HG02870 (cell line): ENCODE measurements around the gene FADS1.

Experiments used
- ATAC-seq: cut with Tn5 transposase; IDR thresholded peaks from one replicate; pipeline ENCODE4 v1.9.1; 2021; ENCODE audit warnings: mild to moderate bottlenecking, moderate library complexity; ENCODE audit not compliant: unreplicated experiment

The FADS1 gene

GRCh38 chr11:61778920-61779650 lies 37.7 kb downstream of the FADS1 start:
- no peak for ATAC-seq

DNA sequence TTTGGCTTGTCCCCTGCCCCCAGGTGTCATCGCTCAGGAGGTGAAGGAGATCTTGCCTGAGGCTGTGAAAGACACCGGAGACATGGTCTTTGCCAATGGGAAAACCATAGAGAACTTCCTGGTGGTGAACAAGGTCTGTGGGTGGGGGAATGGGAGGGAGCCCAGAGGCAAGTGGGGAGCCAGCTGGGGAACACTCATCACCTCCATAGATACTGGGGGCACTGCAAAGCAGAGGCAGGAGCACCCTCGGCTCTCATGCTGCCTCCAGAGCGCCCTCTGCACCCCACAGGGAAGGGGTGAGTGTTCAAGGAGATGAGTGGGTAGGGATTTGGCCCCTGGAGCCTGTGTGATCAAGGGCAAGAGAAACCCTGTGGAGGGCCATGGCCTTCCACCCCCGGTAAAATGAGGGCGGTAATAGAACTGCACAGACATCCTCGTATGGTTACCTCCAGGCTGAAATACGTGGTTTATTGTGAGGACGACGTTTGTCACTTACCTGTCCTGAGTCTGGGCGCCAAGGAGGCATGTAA lies 38.4 kb downstream of the FADS1 start:
- no peak for ATAC-seq

- no peak for ATAC-seq
These were observed 39.3 kb downstream of the FADS1 start for GRCh38 chr11:61777234-61778090.

DNA sequence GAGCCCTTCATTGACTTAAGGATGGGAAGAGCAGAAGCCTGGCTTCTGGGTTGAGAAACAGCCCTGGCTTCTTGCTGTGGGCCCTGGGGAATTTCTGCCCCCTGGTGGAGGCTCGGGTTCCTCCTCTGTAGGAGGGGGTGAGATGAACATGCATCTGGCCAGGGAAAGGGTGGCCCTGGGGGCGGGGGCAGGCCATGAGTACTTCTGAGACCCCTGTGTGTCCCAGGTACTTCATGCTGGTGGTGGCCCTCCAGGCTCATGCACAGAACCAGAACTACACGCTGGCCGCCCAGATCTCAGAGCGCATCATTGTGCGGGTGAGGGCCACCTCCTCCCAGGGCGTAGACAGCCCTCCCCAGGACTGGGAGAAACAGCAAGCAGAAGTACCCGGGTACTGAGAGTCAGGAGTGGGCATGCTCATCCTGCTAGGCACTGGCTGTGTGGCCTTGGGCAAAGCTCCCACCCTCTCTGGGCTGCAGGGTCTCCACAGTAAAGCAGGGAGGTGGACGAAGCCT lies 40.2 kb downstream of the FADS1 start:
- no peak for ATAC-seq

GRCh38 chr11:61775606-61776554 lies 40.9 kb downstream of the FADS1 start:
- ATAC-seq: no peak

GRCh38 chr11:61775106-61775505 lies 41.7 kb downstream of the FADS1 start:
- no peak for ATAC-seq

GRCh38 chr11:61774411-61774810 lies 42.4 kb downstream of the FADS1 start:
- no peak for ATAC-seq

GRCh38 chr11:61773809-61774208 lies 43.0 kb downstream of the FADS1 start:
- ATAC-seq: no peak

- no peak for ATAC-seq
These were observed 43.4 kb downstream of the FADS1 start for GRCh38 chr11:61773356-61773755.

DNA sequence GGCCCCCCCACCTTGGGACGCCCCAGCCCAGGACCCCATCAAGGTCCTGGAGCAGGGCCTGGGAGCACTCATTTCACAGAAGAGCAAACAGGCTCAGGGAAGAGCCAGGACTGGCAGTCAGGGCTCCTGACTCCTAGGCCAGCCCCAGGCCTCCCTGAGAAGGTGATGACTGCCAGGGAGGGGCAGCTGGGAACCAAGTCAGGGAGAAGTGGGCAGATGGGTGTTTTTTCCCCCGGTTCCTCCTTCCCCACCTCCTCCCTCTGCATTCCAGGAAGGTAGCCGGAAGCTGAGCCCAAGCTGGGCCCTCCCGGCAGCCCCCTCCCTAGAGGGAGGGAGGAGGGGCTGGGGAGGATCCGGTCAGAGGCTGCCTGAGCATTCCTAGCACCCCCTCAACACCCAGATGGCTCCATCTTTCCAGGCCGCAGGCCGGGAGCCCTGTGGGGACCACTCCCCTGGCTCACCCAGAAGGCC lies 44.8 kb downstream of the FADS1 start:
- ATAC-seq: no peak

- ATAC-seq: no peak
These were observed 45.5 kb downstream of the FADS1 start for GRCh38 chr11:61771195-61771894.

DNA sequence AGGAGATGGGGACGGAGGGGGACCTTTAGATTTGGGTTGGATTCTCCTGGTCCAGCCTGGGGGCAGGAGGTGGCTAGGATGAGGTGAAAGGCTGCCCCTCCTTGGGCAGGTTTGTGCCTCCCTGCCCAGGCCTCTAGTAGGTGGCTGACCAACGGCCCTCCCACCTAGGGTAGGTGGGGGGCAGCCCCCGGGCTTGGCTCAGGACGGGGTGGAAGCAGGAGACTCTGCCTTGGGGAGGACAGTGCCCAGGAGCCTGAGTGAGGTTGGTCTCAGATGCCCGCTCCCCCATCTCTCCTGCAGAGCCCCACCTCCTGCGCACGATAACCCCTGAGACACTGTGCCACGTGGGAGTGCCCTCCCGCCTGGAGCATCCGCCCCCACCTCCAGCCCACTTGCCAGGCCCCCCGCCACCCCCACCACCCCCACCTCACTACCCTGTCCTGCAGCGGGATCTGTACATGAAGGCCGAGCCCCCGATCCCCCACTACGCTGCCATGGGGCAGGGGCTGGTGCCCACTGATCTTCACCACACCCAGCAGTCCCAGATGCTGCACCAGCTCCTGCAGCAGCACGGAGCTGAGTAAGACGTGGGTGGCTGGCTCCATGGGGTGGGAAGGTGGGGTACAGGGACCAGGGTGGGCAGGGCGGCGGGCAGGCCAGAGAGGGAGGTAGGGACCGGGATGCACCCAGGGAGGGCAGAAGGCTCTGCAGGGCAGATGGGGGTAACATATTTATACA lies 46.7 kb downstream of the FADS1 start:
- no peak for ATAC-seq

DNA sequence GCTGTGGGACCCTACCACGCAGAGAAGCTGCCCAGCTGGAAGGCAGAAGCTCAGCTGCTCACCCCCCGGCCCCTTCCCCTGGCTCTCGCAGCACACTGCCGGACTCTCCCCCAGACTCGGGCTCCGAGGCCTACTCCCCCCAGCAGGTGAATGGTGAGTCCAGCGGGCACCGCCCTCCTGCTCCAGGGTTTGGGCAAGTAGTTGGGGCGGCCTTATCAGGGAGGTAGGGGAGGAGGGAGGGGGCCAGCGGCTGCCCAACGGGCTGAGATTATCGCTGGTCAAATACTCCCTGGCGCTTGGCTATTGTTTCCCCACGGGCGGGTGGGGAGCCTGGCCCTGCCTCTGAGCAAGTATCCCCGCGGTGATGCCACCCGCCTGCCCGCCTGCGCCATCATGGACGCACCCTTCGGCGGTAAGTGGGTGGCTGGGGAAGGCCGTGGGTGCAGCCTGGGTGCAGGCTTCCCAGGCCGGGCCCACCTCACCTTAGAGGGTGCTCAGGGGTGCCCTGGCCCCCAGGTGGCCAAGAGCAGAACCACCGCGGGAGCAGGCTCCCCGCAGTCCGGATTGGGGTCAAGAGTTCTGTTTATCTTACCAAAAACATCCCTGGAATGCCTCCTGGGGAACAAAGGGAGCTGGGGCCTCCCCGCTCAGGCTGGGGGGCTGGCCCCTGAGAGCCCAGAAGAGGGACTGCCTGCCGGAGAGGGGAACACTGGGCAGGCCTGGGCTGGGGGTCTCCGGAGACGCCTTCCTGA lies 47.5 kb downstream of the FADS1 start:
- no peak for ATAC-seq

DNA sequence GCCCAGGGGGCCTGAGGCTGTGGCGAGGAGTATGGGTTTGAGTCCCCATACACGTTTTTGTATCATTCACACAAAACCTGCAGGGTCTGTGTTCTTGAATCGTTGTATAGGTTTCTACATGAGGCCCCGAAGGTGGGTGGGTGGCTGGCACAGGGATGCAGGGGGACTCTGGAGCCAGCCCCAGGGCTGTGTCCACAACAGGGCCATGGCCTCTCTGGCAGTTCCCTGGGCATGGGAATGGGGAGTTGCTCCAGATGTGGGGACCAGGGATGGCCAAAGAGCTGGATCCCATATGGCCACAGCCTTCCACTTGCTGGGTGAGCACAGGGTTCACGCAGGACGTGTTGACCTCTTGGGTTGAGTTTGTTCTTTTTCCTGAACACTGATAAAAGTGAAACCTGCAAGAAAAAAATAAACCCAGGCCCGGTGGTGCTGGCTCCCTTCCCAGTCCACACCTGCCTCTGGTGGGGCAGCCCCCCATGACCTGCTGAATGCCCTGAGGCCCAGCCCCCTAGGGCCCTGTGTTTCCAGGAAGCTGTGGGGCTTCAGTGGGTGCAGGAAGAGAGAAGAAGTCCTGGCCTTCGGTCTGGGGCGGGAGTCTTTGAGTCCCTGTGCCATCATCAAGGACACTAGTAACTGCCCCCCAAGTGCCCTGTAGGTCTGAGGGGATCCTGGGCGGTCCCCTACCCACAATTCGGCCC lies 48.3 kb downstream of the FADS1 start:
- no peak for ATAC-seq

DNA sequence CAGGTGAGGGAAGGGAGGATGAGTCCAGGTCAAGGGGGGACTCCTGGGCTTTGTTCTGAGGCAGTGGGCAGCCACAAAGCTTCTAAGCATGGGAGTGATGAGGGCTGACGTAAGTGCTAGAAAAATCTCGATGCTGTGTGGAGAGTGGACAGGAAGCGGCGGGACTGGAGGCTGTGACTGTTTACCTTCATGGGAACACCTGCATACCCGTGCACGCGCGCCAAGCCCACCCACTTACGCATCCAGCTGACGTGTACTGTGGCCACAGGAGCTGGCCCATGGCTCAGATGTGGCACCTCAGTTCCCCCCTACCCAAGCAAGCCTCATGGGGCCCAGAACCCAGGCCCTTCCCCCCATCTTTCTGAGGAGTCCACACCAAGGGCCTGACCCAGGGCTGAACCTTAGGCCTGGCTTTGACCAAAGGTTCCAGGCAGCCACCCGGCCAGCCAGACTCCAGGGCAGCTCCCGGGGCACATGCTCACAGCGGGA lies 50.4 kb downstream of the FADS1 start:
- ATAC-seq: no peak

DNA sequence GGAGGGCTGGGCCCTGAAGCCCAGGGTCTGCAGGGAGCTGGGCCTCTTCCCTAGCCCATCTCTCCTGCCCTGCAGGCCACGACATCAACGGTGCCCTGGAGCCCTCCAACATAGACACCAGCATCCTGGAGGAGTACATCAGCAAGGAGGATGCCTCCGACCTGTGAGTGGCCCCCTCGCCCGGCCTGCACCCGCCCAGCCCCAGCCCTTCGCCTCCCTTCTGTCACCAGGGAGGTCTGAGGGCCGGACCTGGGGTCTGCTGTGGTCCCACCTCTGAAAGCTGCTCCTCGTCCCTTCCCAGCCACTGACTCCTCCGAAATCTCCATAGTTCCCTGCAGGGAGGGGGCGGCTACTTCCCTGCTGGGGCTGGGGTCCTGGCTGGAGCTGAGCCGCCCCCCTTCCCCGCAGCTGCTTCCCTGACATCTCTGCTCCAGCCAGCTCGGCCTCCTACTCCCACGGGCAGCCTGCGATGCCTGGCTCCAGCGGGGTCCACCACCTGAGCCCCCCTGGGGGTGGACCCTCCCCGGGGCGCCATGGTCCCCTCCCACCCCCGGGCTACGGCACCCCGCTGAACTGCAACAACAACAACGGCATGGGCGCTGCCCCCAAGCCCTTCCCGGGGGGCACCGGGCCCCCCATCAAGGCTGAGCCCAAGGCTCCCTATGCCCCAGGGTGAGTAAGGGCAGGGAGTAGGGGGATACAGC lies 51.1 kb downstream of the FADS1 start:
- no peak for ATAC-seq

- no peak for ATAC-seq
These were observed 52.1 kb downstream of the FADS1 start for GRCh38 chr11:61764606-61765260.
